ENCODE results near the gene AGAP3.
A peak's percentile ranks its signal among the peaks of the same experiment; 100 is the strongest.
"Not testable (repeated sequence)": the region's sequence is repeated elsewhere in the genome, so short reads cannot be mapped to it uniquely, and the experiment has no call there.

Gene AGAP3

GRCh38 chr7:151085691-151086620 is at the start of gene AGAP3:
TSS of gene AGAP3 (plus strand) at chr7:151086475. CDS start at chr7:151086742, 267 bp downstream.
- peak; percentile 60 to 70 for DNase-seq

GRCh38 chr7:151038951-151039849 is 47.1 kb upstream of the AGAP3 start:
- DNase-seq, result peak in 1 of 2 donors; percentile 69

GRCh38 chr7:151039850-151040548 is 46.3 kb upstream of the AGAP3 start:
- no peak for DNase-seq

- DNase-seq, result no peak
These were observed 45.5 kb upstream of the AGAP3 start for GRCh38 chr7:151040616-151041375.

- not testable (repeated sequence) for DNase-seq
These were observed 42.8 kb upstream of the AGAP3 start for GRCh38 chr7:151043449-151043848.

- no peak for DNase-seq
These were observed 42.3 kb upstream of the AGAP3 start for GRCh38 chr7:151043959-151044358.

GRCh38 chr7:151045262-151045661 is 41.0 kb upstream of the AGAP3 start:
- no peak for DNase-seq

GRCh38 chr7:151045967-151046366 is 40.3 kb upstream of the AGAP3 start:
- DNase-seq, result no peak

GRCh38 chr7:151046603-151047573 is 39.4 kb upstream of the AGAP3 start:
- DNase-seq, result no peak

GRCh38 chr7:151047976-151048815 is 38.1 kb upstream of the AGAP3 start, which contains the start of gene ASIC3:
TSS of gene ASIC3 (plus strand) at chr7:151048531. CDS start at chr7:151048886, 355 bp downstream.
- no peak for DNase-seq

GRCh38 chr7:151048911-151049463 is 37.3 kb upstream of the AGAP3 start:
- DNase-seq, result no peak

GRCh38 chr7:151051108-151051507 is 35.2 kb upstream of the AGAP3 start:
- peak; percentile 44 to 56 for DNase-seq

- DNase-seq, result no peak
These were observed 33.2 kb upstream of the AGAP3 start for GRCh38 chr7:151053096-151053495.

GRCh38 chr7:151053751-151054150 is 32.5 kb upstream of the AGAP3 start:
- DNase-seq, result no peak

- no peak for DNase-seq
These were observed 30.0 kb upstream of the AGAP3 start for GRCh38 chr7:151056283-151056665.

- no peak for DNase-seq
These were observed 29.4 kb upstream of the AGAP3 start for GRCh38 chr7:151056666-151057505.

- DNase-seq, result peak in 1 of 2 donors; percentile 9
These were observed 28.7 kb upstream of the AGAP3 start, which contains the start of gene CDK5 for GRCh38 chr7:151057506-151057988. TSS of gene CDK5 (minus strand) at chr7:151057897. CDS start at chr7:151057848, 49 bp downstream.

All from CD4-positive, alpha-beta T cell treated with Interleukin-1 beta for 1 hour (primary cell).